MCF 10A (cell line): Measurements from ENCODE around the gene NFIX. TPM values are rescaled to one million over a fixed set of nuclear protein-coding genes. Genes with fewer than 3 reads are reported as not detected.
"Not testable (repeated sequence)": the region's sequence is repeated elsewhere in the genome, so short reads cannot be mapped to it uniquely, and the experiment has no call there.

Source experiments
- BruUV-seq: library from RNA; stranded (reverse); fragments of 400-500 nt; replicated peaks from 2 replicates; lab custom pipeline; 2021; lab: Mats Ljungman, UMichigan
- CTCF ChIA-PET: fragments of 300-600 bp; sonication (Branson Sonifier 250); formaldehyde crosslinking; extraction: SDS; loops from one replicate; lab custom pipeline; 2021; ENCODE audit warnings: antibody characterized with exemption, inconsistent platforms; lab: Yijun Ruan, JAX
- POLR2A ChIA-PET: fragments of 300-600, 350-650 bp; sonication (Branson Sonifier 250); formaldehyde crosslinking; extraction: SDS; loops from one replicate; lab custom pipeline; 2020; ENCODE audit warnings: antibody characterized with exemption, inconsistent platforms; lab: Yijun Ruan, JAX
- DNase-seq: peaks from one replicate; pipeline ENCODE4 v3.0.0-alpha.2; 2018; ENCODE audit not compliant: unreplicated experiment
- H3K27ac Mint-ChIP-seq: one replicate; pipeline ENCODE4 v1.8.0; 2022; ENCODE audit warnings: mild to moderate bottlenecking, low read depth, mixed read lengths; ENCODE audit not compliant: unreplicated experiment
- H3K27me3 Mint-ChIP-seq: one replicate; pipeline ENCODE4 v1.8.0; 2022; ENCODE audit warnings: mixed read lengths; ENCODE audit not compliant: insufficient read depth, unreplicated experiment
- H3K36me3 Mint-ChIP-seq: one replicate; pipeline ENCODE4 v1.8.0; 2022; ENCODE audit warnings: mild to moderate bottlenecking, moderate library complexity, mixed read lengths; ENCODE audit not compliant: insufficient read depth, unreplicated experiment
- H3K4me1 Mint-ChIP-seq: one replicate; pipeline ENCODE4 v1.8.0; 2022; ENCODE audit warnings: mixed read lengths; ENCODE audit not compliant: insufficient read depth, unreplicated experiment
- H3K4me3 Mint-ChIP-seq: one replicate; pipeline ENCODE4 v1.8.0; 2022; ENCODE audit warnings: mild to moderate bottlenecking, moderate library complexity, mixed read lengths; ENCODE audit not compliant: unreplicated experiment
- H3K9me3 Mint-ChIP-seq: one replicate; pipeline ENCODE4 v1.8.0; 2022; ENCODE audit warnings: mixed read lengths; ENCODE audit not compliant: unreplicated experiment
- intact Hi-C: fragments of 100-400 bp; cut with micrococcal nuclease; formaldehyde crosslinking; loops from 2 replicates; pipeline ENCODE4 v1.14.1; 2022
- total RNA-seq: library from RNA; stranded (reverse); gene quantifications from 2 replicates; pipeline ENCODE4 v1.2.3, GENCODE V29; 2022
- TF ChIP-seq, protein P1 (sequence below): fragments of 200-600 bp; IDR thresholded peaks from one replicate; pipeline ENCODE4 v1.8.0; 2022; ENCODE audit warnings: antibody characterized with exemption, mild to moderate bottlenecking; ENCODE audit not compliant: unreplicated experiment

Gene NFIX
- total RNA-seq, 1 experiment from 2014 or later: 27.2 TPM

- TF ChIP-seq, protein P1, sequence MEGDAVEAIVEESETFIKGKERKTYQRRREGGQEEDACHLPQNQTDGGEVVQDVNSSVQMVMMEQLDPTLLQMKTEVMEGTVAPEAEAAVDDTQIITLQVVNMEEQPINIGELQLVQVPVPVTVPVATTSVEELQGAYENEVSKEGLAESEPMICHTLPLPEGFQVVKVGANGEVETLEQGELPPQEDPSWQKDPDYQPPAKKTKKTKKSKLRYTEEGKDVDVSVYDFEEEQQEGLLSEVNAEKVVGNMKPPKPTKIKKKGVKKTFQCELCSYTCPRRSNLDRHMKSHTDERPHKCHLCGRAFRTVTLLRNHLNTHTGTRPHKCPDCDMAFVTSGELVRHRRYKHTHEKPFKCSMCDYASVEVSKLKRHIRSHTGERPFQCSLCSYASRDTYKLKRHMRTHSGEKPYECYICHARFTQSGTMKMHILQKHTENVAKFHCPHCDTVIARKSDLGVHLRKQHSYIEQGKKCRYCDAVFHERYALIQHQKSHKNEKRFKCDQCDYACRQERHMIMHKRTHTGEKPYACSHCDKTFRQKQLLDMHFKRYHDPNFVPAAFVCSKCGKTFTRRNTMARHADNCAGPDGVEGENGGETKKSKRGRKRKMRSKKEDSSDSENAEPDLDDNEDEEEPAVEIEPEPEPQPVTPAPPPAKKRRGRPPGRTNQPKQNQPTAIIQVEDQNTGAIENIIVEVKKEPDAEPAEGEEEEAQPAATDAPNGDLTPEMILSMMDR: no peak
- Mint-ChIP-seq H3K27ac (peak overlapping the region; percentile 47), H3K4me1 (peaks cover 13% of the 10 kb centered on the region), H3K36me3 (peaks cover 83% of the 10 kb centered on the region), H3K4me3 (no peak overlapping the region), H3K9me3 (no peaks in the 10 kb centered on the region), H3K27me3 (no peaks in the 10 kb centered on the region)
- intact Hi-C loops: no loop called here
- no TSS peak for BruUV-seq
- POLR2A ChIA-PET: interaction anchor here (0.6 kb wide), 2 partner anchors 10 to 315 kb away, joined by 3 read pairs; no protein-coding TSS in a partner anchor
- CTCF ChIA-PET: interaction anchor here (0.6 to 1.5 kb wide), 2 partner anchors 16 to 36 kb away, joined by 4 to 6 read pairs; no protein-coding TSS in a partner anchor
- no peak for DNase-seq
These were observed 45.7 kb upstream of the NFIX start for GRCh38 chr19:12949363-12950283.

DNA sequence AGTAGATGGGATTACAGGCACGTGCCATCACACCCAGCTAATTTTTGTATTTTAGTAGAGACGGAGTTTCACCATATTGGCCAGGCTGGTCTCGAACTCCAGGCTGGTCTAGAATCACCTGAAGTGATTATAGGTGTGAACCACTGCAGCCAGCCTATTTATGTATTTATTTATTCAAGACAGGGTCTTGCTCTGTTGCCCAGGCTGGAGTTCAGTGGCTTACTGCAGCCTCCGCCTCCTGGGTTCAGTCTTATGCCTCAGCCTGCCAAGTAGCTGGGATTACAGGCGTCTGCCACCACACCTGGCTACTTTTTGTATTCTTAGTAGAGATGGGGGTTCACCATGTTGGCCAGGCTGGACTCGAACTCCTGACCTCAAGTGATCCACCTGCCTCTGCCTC is 43.2 kb upstream of the NFIX start:
- peaks cover 29% of the 10 kb centered on the region for H3K4me1 Mint-ChIP-seq
- peak overlapping the region; percentile 20 for H3K27ac Mint-ChIP-seq
- intact Hi-C loops, DNase-seq, H3K9me3 Mint-ChIP-seq, BruUV-seq, H3K27me3 Mint-ChIP-seq, H3K4me3 Mint-ChIP-seq: not testable (repeated sequence)
- ChIA-PET POLR2A (interaction anchor here (0.8 to 1.4 kb wide), 2 partner anchors 13 to 60 kb away, joined by 4 read pairs; no protein-coding TSS in a partner anchor), CTCF (interaction anchor here (6.1 kb wide), 1 partner anchor 13 kb away, joined by 39 read pairs; no protein-coding TSS in a partner anchor)
- peaks cover 68% of the 10 kb centered on the region for H3K36me3 Mint-ChIP-seq

DNA sequence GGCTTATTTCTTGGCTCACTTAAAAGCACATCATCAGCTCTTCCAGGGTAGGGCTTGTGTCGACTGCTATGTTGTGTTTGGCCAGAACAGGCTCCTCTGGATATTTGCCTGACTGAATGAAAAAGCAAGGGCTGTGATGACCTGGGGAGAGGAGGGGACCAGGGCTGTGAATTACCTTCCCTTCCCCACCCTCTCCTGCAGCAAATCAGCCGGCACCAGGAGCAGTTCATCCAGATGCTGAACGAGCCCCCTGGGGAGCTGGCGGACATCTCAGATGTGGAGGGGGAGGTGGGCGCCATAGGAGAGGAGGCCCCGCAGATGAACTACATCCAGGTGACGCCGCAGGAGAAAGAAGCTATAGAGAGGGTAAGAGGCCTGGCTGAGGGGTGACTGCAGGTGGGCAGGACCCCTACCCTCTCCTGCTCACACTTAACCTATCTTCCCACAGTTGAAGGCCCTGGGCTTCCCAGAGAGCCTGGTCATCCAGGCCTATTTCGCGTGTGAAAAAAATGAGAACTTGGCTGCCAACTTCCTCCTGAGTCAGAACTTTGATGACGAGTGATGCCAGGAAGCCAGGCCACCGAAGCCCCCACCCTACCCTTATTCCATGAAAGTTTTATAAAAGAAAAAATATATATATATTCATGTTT is 42.7 kb upstream of the NFIX start:
- Mint-ChIP-seq H3K4me3 (no peak overlapping the region), H3K27me3 (no peaks in the 10 kb centered on the region), H3K36me3 (peaks cover 63% of the 10 kb centered on the region), H3K27ac (peak overlapping the region; percentile 20), H3K9me3 (no peaks in the 10 kb centered on the region), H3K4me1 (peaks cover 29% of the 10 kb centered on the region)
- TF ChIP-seq, protein P1: no peak
- DNase-seq: peak; percentile 59
- BruUV-seq: no TSS peak
- ChIA-PET POLR2A (interaction anchor here (0.6 to 1.4 kb wide), 4 partner anchors 13 to 61 kb away, joined by 4 to 6 read pairs (median 4); no protein-coding TSS in a partner anchor), CTCF (interaction anchor here (0.6 to 6.1 kb wide), 3 partner anchors 13 to 122 kb away, joined by 3 to 39 read pairs (median 3); partner anchors contain the start of gene RTBDN)
- intact Hi-C loops: no loop called here

DNA sequence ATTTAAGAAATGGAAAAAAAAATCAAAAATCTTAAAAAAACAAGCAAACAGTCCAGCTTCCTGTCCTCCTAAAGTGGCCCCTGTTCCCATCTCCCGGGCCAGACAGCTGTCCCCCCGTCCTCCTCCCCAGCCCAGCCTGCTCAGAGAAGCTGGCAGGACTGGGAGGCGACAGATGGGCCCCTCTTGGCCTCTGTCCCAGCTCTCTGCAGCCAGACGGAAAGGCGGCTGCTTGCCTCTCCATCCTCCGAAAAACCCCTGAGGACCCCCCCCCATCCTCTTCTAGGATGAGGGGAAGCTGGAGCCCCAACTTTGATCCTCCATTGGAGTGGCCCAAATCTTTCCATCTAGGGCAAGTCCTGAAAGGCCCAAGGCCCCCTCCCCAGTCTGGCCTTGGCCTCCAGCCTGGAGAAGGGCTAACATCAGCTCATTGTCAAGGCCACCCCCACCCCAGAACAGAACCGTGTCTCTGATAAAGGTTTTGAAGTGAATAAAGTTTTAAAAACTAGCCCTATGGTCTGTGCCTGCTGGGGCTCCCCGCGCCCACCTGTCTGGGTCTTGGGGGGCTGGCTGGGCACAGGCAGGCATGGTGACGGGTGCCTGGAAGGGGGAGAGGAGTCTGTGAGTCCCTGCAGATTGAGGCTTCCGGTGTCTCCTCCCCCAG is 42.0 kb upstream of the NFIX start:
- ChIA-PET POLR2A (interaction anchor here (0.6 to 3.6 kb wide), 4 partner anchors 7 to 35 kb away, joined by 5 to 51 read pairs (median 6); partner anchors contain the start of gene RAD23A), CTCF (interaction anchor here (0.6 to 6.1 kb wide), 4 partner anchors 12 to 198 kb away, joined by 3 to 39 read pairs (median 3); partner anchors contain the start of gene RTBDN)
- TF ChIP-seq, protein P1: no peak
- no peak overlapping the region for H3K4me3 Mint-ChIP-seq
- peaks cover 60% of the 10 kb centered on the region for H3K36me3 Mint-ChIP-seq
- no peaks in the 10 kb centered on the region for H3K9me3 Mint-ChIP-seq
- peaks cover 29% of the 10 kb centered on the region for H3K4me1 Mint-ChIP-seq
- BruUV-seq: TSS peak; percentile 89
- no peak overlapping the region for H3K27ac Mint-ChIP-seq
- no peak for DNase-seq
- H3K27me3 Mint-ChIP-seq: no peaks in the 10 kb centered on the region
- intact Hi-C loops: no loop called here
